Fibroblast of villous mesenchyme (primary cell): ENCODE measurements around the gene CENPC. TPM values are rescaled to one million over a fixed set of nuclear protein-coding genes. Genes with fewer than 3 reads are reported as not detected.

Experiments
- DNase-seq: peaks from one replicate; pipeline ENCODE4 v3.0.0-alpha.2; 2010; ENCODE audit warnings: low read depth
- H3K4me3 ChIP-seq: 2 replicates; pipeline ENCODE4 v1.5.1; 2011; ENCODE audit warnings: low read depth, mild to moderate bottlenecking, low read length
- CTCF ChIP-seq: IDR thresholded peaks from 2 replicates; pipeline ENCODE4 v1.5.1; 2012; ENCODE audit warnings: low read depth, mild to moderate bottlenecking, low read length; ENCODE audit not compliant: insufficient read depth
- total RNA-seq: library from RNA; depleted of rRNA; stranded (reverse); fragments of >200 nt; gene quantifications from 2 replicates; pipeline ENCODE4 v1.2.3, GENCODE V29; 2012

Gene CENPC
- total RNA-seq, 1 donor, result 18.1 TPM

GRCh38 chr4:67483868-67484602 is 61.3 kb downstream of the CENPC start:
- TF ChIP-seq CTCF, result no peak
- peak; percentile 12 for DNase-seq
- H3K4me3 ChIP-seq, result no peak overlapping the region

- no peak overlapping the region for H3K4me3 ChIP-seq
- no peak for DNase-seq
- no peak for TF ChIP-seq CTCF
Observed at GRCh38 chr4:67480810-67481209, 64.5 kb downstream of the CENPC start.

GRCh38 chr4:67475155-67475554 is 70.1 kb downstream of the CENPC start:
- no peak overlapping the region for H3K4me3 ChIP-seq
- TF ChIP-seq CTCF, result no peak
- no peak for DNase-seq

GRCh38 chr4:67470871-67471270 is 74.4 kb downstream of the CENPC start:
- H3K4me3 ChIP-seq, result no peak overlapping the region
- DNase-seq, result no peak
- no peak for TF ChIP-seq CTCF

GRCh38 chr4:67468830-67469229 is 76.5 kb downstream of the CENPC start:
- no peak for TF ChIP-seq CTCF
- no peak for DNase-seq
- no peak overlapping the region for H3K4me3 ChIP-seq

- no peak overlapping the region for H3K4me3 ChIP-seq
- no peak for DNase-seq
- no peak for TF ChIP-seq CTCF
Observed at GRCh38 chr4:67466751-67467150, 78.6 kb downstream of the CENPC start.

GRCh38 chr4:67465763-67466052 is 79.6 kb downstream of the CENPC start:
- DNase-seq, result no peak
- H3K4me3 ChIP-seq, result no peak overlapping the region
- TF ChIP-seq CTCF, result no peak
